ENCODE measurements around the gene SRSF8.

DNA sequence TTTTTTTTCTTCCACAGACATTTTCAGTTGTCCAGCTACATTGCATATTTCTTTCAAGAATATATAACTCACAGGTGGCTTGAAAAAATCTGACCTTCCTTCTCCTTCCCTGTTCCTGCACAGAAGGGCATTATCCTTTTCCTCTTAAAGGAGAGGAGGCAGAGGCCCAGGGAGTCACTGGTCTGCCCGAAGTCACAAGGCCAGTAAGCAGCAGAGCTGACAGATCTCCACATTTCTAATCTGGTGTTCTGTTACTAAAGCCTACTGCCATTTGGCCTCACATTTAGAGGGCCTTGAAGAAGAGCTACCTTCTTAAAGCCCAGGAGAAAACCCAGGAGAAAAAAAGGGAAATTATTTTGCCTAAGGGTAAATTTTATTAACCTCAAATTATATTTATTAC lies 35.2 kb downstream of the SRSF8 start:
- TF ChIP-seq EZH2 (IDR thresholded peaks at IDR 0.05; ENCODE audit: borderline replicate concordance, low read length): no peak
- no peak for TF ChIP-seq CTCF (conservative IDR thresholded peaks at IDR 0.05 in 1 of 2, IDR thresholded peaks at IDR 0.05 in 1 of 2; ENCODE audit: extremely low read depth in 1 of 2, insufficient read depth in 1 of 2, low read depth in 1 of 2, low read length in 2 of 2)
